Raji (cell line): Measurements from ENCODE around the gene ITLN2.

ENCODE experiments used
- POLR2A ChIP-seq: IDR thresholded peaks from 2 replicates; pipeline ENCODE4 v1.6.1; 2011; ENCODE audit warnings: low read depth, low read length, control low read depth; ENCODE audit not compliant: insufficient read depth

The ITLN2 gene

GRCh38 chr1:160954158-160955104, at the start of gene ITLN2:
Gene ITLN2, minus strand, starts transcription at chr1:160954809. Its CDS starts 68 bp downstream, at chr1:160954741.
- TF ChIP-seq POLR2A = no peak

GRCh38 chr1:161001525-161001924, 46.9 kb upstream of the ITLN2 start:
- no peak for TF ChIP-seq POLR2A

- no peak for TF ChIP-seq POLR2A
These were observed 46.3 kb upstream of the ITLN2 start for GRCh38 chr1:161000736-161001480.

- no peak for TF ChIP-seq POLR2A
These were observed 44.8 kb upstream of the ITLN2 start for GRCh38 chr1:160999376-160999775.

GRCh38 chr1:160997323-160998038, 42.9 kb upstream of the ITLN2 start:
- TF ChIP-seq POLR2A = no peak

- TF ChIP-seq POLR2A = no peak
These were observed 41.6 kb upstream of the ITLN2 start for GRCh38 chr1:160996178-160996577.

- no peak for TF ChIP-seq POLR2A
These were observed 39.1 kb upstream of the ITLN2 start for GRCh38 chr1:160993544-160994193.

- no peak for TF ChIP-seq POLR2A
These were observed 32.9 kb upstream of the ITLN2 start for GRCh38 chr1:160987359-160988050.

GRCh38 chr1:160985723-160986122, 31.1 kb upstream of the ITLN2 start:
- no peak for TF ChIP-seq POLR2A

GRCh38 chr1:160981584-160982411, 27.2 kb upstream of the ITLN2 start:
- no peak for TF ChIP-seq POLR2A

GRCh38 chr1:160979286-160979685, 24.7 kb upstream of the ITLN2 start:
- no peak for TF ChIP-seq POLR2A

- TF ChIP-seq POLR2A = no peak
These were observed 23.9 kb upstream of the ITLN2 start for GRCh38 chr1:160978510-160978927.

- no peak for TF ChIP-seq POLR2A
These were observed 20.4 kb upstream of the ITLN2 start for GRCh38 chr1:160975026-160975425.

- no peak for TF ChIP-seq POLR2A
These were observed 18.9 kb upstream of the ITLN2 start for GRCh38 chr1:160973491-160973890.

GRCh38 chr1:160972939-160973338, 18.3 kb upstream of the ITLN2 start:
- no peak for TF ChIP-seq POLR2A
